Mucosa of stomach (tissue), 1 donor: ENCODE results near the gene TRIM40.

Source experiments
- H3K27me3 ChIP-seq: one replicate; pipeline ENCODE4 v1.7.0; 2013; ENCODE audit warnings: mild to moderate bottlenecking, low read length; ENCODE audit not compliant: control insufficient read depth, insufficient read depth
- H3K36me3 ChIP-seq: one replicate; pipeline ENCODE4 v1.7.0; 2013; ENCODE audit warnings: low read length; ENCODE audit not compliant: control insufficient read depth, insufficient read depth
- H3K4me1 ChIP-seq: one replicate; pipeline ENCODE4 v1.7.0; 2013; ENCODE audit warnings: mild to moderate bottlenecking, low read length; ENCODE audit not compliant: control insufficient read depth, insufficient read depth
- H3K4me3 ChIP-seq: one replicate; pipeline ENCODE4 v1.7.0; 2013; ENCODE audit warnings: low read length
- H3K9ac ChIP-seq: one replicate; pipeline ENCODE4 v1.7.0; 2013; ENCODE audit warnings: mild to moderate bottlenecking, low read length, moderate library complexity
- H3K9me3 ChIP-seq: one replicate; pipeline ENCODE4 v1.7.0; 2013; ENCODE audit warnings: mild to moderate bottlenecking, low read length, moderate library complexity; ENCODE audit not compliant: control insufficient read depth
- donor health status: Pancreatic carcinoma.

TRIM40 gene, protein sequence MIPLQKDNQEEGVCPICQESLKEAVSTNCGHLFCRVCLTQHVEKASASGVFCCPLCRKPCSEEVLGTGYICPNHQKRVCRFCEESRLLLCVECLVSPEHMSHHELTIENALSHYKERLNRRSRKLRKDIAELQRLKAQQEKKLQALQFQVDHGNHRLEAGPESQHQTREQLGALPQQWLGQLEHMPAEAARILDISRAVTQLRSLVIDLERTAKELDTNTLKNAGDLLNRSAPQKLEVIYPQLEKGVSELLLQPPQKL

DNA sequence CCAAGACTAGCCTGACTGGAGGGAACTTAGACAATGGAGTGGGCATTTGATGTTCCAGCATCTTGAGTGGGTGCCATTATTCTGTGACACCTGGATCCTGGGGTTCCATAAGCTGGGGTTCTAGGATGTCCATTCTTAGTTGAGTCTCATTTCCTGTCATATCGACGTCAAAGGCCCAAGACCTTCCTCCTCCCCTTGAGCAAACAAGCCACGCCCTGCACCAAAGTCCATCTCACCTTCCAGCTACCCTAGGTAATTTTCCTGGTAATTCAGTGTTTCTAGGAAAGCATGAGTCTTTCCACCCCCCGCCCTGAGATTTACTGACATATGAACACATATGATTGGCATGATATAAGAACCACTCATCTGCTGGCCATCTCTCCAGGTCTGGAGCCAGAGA, at the start of gene TRIM40:
TRIM40 (plus strand) TSS at position 384 of the 400 bp plus-strand sequence. CDS start 897 bp downstream, outside the sequence.
- Histone ChIP-seq H3K9me3 (no peaks in the 10 kb centered on the region), H3K36me3 (no peaks in the 10 kb centered on the region), H3K4me1 (peaks cover 15% of the 10 kb centered on the region), H3K9ac (no peak within 1 kb of the TSS), H3K4me3 (no peak within 1 kb of the TSS), H3K27me3 (no peaks in the 10 kb centered on the region)

DNA sequence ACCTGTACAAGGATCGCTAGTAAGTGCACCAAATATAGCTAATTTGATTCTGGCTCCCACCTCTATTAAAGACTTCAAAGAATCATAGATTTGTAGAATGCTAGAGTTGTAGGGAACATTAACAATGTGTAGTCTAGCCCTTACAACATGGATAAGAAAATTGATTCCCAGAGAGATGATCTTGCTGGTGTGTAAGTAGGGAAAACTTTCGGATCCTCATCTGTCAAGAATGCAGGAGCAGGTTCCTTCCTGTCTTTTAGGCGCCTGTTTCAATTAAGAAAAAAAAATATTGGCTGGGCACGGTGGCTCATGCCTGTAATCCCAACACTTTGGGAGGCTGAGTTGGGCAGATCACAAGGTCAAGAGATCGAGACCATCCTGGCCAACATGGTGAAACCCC, 48.1 kb upstream of the TRIM40 start:
- Histone ChIP-seq H3K36me3 (no peaks in the 10 kb centered on the region), H3K4me3 (no peak overlapping the region), H3K9ac (no peak overlapping the region), H3K9me3 (no peaks in the 10 kb centered on the region), H3K4me1 (peaks cover 17% of the 10 kb centered on the region), H3K27me3 (no peaks in the 10 kb centered on the region)

DNA sequence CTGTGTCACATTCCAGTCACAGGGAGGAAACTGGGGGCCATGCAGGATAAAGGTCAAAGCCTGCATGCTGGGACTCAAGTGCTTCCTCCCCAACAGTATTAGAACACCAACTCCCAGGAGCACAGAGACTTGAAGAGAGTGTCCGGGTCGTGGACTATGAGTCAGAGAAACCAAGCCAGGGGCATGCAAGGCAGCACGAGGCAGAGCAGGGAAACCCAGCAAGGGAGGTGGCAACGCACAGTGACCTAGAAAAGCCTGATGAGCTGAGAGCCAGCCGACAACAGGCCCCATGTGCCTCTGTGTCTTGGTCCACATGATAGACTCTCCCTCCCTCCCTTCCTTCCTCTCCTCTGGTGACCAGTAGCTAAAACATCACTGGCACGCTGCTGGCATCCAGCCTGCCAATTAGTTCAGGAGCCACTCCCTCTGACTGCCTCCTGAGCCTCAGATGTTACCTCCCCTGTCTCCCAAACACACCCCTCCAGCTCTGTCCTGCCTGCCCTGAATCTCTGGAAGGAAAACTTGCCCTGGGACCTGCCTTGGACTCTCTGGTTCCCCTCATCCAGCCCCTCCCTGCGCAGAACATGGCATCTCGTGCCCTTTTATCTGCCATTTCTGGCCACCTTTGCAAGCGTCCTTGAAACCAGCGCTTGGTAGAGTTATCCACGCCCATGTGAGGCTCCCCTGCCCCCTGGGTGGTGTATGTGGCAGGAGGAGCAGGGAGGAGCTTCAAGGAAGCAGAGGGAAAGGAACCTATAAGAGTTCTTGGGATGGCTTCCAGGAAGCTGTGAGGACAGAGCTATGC, 44.2 kb upstream of the TRIM40 start:
- Histone ChIP-seq H3K4me3 (no peak overlapping the region), H3K9ac (peak overlapping the region; percentile 28), H3K36me3 (no peaks in the 10 kb centered on the region), H3K4me1 (peaks cover 52% of the 10 kb centered on the region), H3K9me3 (no peaks in the 10 kb centered on the region), H3K27me3 (no peaks in the 10 kb centered on the region)

DNA sequence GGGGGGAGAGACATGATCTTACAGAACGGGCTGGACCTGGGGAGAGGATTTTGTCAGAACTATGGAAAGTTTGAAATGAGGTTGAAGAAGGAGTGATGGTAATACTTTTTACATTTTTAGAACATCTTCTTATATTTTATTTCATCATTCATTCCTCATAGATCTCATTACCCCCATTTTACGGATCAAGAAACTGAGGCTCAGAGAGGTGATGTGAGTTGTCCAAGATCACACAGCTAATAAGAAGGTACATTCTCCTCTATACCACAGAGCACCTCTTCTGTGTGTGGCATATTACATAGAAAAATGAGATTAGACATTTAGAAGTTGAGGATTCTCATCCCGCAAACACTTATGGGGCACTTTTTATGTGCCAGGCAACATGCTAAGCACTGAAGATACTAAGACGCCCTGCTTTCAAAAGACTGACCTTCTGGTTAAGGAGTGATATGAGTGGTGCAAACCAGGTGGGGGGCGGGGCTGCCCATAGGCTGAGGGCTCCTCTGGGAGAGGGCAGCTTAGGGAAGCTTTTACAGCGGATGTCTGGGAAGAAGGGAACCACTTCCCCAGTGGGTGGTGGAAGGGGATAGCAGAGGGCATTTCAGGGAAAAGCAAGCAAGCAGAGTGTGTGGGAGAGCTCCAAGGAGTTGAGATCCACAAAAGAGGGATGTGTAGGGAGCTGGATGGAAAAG, 42.9 kb upstream of the TRIM40 start:
- Histone ChIP-seq H3K4me3 (no peak overlapping the region), H3K9me3 (no peaks in the 10 kb centered on the region), H3K27me3 (no peaks in the 10 kb centered on the region), H3K36me3 (no peaks in the 10 kb centered on the region), H3K9ac (no peak overlapping the region), H3K4me1 (peaks cover 64% of the 10 kb centered on the region)

DNA sequence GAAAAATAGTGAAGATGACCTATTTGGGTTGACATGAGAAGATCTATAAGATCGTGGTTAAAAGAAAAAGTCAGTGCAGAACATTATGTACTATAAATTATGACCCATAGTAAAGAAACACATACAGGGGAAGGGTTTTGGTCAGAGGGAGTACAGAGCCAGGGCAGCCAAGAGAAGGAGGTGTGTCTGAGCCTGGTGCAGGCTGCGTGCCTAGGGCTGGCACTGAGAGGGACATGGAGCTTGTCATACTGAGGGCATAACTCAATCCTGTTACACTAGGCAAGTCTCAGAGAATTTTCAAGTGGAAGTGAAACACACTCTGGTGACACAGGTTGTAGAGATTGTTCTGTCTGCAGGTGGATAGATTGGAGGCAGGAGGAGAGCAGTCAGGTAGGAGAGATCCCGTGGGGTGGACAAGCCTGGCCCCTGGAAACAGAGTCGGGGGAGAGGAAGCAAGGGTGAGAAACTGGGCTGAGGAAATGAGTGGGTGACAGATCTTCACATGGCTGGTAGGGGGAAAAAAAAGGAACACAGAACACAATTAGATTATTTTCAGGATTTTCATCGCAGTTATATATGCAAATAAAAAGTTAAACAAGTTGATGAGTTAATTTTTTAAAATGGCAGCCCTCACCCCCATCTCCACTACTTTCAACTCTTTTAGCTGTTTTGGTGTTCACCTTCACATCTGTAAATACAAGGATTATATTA, 41.8 kb upstream of the TRIM40 start:
- Histone ChIP-seq H3K4me1 (peaks cover 72% of the 10 kb centered on the region), H3K9ac (no peak overlapping the region), H3K36me3 (no peaks in the 10 kb centered on the region), H3K27me3 (no peaks in the 10 kb centered on the region), H3K9me3 (no peaks in the 10 kb centered on the region), H3K4me3 (no peak overlapping the region)

DNA sequence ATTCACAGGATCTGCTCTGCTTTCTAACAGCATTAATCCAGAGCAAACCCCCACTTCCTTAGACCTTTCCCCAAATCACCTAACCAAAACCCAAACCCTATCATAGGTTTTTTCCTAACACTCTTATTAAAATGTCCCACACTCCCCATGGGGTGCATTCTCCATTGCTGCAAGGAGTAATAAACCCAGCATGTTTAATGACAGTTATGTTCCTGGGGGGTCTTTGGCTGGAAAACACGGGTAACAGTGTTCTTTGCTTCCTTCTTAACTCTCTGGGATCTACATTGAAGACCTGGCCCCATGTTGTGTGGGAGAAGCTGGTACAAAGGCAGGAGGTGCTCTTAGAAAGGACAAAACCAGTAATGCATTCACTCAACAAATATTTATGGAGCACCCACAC, 39.1 kb upstream of the TRIM40 start:
- H3K36me3 ChIP-seq, result no peaks in the 10 kb centered on the region
- H3K9ac ChIP-seq, result no peak overlapping the region
- peaks cover 78% of the 10 kb centered on the region for H3K4me1 ChIP-seq
- H3K4me3 ChIP-seq, result no peak overlapping the region
- H3K9me3 ChIP-seq, result no peaks in the 10 kb centered on the region
- H3K27me3 ChIP-seq, result peaks cover 7% of the 10 kb centered on the region

DNA sequence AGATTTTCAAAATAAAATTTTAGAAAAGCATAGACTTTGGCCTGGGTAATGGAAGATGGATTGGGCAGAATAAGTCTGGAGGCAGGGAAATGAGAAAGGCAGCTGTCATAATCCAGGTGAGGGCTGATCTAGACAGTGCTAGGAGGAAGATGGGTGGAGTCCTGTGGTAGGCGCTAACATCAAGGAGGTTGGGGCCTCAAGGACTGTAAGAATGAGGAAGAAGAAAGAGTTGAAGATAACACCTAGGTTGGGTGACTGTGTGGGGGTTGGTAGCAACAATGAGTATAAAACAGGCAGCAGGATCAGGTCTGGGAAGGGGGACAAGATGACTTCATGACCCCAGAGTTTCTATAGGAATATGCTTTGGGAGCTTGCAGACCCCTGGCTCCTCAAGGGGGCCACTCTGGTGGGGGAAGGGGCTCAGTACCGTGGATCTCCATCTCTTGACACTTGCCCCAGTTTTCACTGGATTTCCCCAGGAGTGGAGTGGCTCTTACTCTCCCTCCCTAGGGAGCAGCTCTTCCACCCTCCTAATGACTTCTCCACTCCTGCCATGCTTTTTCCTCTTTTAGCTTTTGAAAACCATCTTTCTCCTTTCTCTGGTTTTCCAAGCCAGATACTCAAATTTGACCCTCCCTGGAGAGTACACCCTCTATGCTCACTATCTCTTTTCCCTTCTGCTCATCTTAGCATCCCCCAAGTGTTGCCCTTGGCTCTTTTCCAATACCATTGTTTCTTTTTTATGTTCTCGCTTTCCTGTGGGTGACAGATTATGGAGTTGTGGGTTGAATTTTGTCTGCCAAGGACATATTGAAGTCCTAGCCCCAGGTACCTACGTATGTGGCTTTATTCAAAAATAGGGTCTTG, 37.8 kb upstream of the TRIM40 start:
- Histone ChIP-seq H3K27me3 (peaks cover 7% of the 10 kb centered on the region), H3K4me3 (no peak overlapping the region), H3K9me3 (no peaks in the 10 kb centered on the region), H3K9ac (no peak overlapping the region), H3K4me1 (peaks cover 81% of the 10 kb centered on the region), H3K36me3 (no peaks in the 10 kb centered on the region)

DNA sequence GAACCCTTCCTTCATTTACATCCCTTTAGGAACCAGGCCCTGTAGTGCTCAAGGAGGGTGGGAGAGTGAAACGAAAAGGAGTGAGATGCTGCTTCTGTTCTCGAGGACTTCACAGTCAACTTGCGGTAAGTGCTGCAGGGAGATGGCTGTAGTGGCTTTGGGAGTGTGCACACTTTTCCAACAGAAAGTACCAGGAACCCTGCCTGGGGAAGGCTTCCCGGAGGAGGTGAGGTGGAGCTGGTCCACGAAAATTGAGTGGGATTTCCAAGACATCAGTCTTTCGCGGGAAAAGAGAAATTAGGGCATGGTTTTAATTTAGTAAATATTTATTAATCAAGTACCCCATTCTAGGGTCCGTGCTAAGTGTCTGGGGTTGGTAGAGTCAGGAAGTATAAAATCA, 35.8 kb upstream of the TRIM40 start:
- H3K27me3 ChIP-seq, result peaks cover 7% of the 10 kb centered on the region
- H3K9me3 ChIP-seq, result no peaks in the 10 kb centered on the region
- peaks cover 72% of the 10 kb centered on the region for H3K4me1 ChIP-seq
- no peak overlapping the region for H3K4me3 ChIP-seq
- no peaks in the 10 kb centered on the region for H3K36me3 ChIP-seq
- peak overlapping the region; percentile 66 for H3K9ac ChIP-seq

DNA sequence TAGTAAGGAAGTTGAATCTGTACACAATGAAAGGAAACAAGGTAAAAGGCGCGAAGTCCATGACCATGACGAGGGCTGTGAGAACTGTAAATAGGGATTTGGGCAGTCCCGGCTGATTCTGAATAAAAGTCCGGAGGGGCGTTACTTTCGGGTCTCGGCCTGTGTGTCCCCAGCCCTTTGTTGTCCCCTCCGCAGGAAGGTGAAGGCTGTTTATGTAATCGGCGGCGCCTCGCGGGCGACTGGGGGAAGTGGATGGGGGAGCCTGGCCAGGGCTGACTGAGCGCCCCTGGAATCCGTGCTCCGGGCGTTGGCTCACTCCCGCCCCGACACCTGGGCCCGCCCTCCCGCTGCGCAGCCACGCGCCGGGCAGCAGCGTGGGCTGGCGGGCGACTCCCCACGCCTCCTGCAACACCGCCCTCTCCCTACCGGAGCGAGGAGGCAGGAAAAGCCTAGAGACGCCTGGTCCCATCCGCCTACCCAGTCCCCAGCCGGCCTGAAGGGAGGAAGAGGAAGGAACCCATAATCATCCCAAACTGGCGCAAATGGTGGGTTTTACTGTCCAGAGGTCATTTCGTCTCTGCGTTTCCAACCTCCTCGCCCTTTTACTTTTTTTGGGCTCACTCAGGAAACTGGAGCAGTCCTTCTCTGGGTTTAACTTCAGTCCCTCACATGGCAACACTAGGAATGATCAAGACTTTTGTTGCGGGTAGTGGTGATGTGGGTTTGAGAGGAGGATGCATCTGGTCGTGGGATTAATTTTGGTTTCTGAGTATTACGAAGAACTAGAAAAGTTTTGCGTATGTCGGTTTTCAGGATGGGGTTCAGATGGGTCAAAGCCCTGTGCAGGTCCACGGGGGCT, 35.1 kb upstream of the TRIM40 start:
- peaks cover 7% of the 10 kb centered on the region for H3K27me3 ChIP-seq
- peak overlapping the region; percentile 23 for H3K4me3 ChIP-seq
- H3K36me3 ChIP-seq, result no peaks in the 10 kb centered on the region
- no peaks in the 10 kb centered on the region for H3K9me3 ChIP-seq
- H3K9ac ChIP-seq, result peak overlapping the region; percentile 66
- H3K4me1 ChIP-seq, result peaks cover 66% of the 10 kb centered on the region

DNA sequence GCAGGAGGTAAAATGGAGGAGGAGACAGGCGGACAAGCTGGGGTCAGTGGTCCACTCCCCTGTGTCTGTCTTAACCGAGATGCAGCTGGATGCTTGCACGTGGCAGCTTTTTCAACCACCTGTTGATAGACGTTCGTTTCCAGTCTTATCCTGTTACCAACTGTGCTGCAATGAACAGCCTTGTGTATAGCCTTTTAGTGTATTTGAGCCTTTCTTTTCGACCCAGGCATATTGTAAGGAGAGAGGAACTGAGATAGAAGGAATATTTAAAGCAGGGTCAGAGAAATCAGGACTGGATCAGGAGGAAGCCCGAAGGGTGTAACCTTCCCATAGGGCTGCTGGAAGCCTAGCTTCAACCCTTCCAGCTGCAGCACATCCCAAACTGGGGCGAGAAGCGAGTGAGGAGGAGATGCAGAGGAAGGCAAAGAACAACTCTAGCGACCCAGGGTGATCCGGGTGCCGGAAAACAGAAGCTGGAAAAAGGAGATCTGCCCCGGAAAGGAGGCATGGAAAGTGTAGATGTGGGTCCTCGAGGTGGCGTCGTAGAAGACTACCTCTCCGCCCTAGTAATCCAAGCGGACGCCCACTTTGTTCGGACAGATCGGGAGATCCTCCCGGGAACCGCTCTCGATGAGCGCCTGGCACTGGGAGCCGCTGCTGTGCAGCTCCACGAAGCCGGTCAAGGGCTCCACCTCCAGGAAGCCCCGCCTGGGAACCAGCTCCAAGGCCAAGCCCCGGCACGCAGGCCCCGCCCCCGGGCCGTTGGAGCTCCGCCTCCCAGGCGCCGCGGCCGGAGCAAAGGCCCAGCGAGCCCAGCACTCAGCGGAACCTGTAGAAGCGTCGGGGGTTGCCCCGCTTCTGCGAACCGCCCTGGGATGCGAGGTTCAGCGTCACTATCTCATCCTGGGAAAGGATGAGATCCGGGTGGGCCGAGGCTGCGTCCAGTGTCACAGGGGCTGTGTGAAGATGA, 34.2 kb upstream of the TRIM40 start:
- H3K4me3 ChIP-seq, result peak overlapping the region; percentile 23
- peaks cover 57% of the 10 kb centered on the region for H3K4me1 ChIP-seq
- H3K36me3 ChIP-seq, result no peaks in the 10 kb centered on the region
- H3K9ac ChIP-seq, result peak overlapping the region; percentile 61
- H3K9me3 ChIP-seq, result no peaks in the 10 kb centered on the region
- H3K27me3 ChIP-seq, result peaks cover 7% of the 10 kb centered on the region
